ENCODE data around the gene CCDC61. TPM values are rescaled to one million over a fixed set of nuclear protein-coding genes. Genes with fewer than 3 reads are reported as not detected.

CCDC61 gene
- total RNA-seq, 1 experiment from 2014 or later: 8.7 TPM

- DNase-seq (ENCODE audit: low read depth): peak; percentile 70
Observed at GRCh38 chr19:45973553-45974338, 21.5 kb upstream of the CCDC61 start, which contains the start of gene NOVA2. TSS of gene NOVA2 (minus strand) at chr19:45973865. CDS start at chr19:45973351, 514 bp downstream.

GRCh38 chr19:45975306-45976070 is 19.8 kb upstream of the CCDC61 start:
- no peak for DNase-seq (ENCODE audit: low read depth)

- no peak for DNase-seq (ENCODE audit: low read depth)
Observed at GRCh38 chr19:45976178-45976577, 19.1 kb upstream of the CCDC61 start.

- DNase-seq (ENCODE audit: low read depth): no peak
Observed at GRCh38 chr19:45978156-45978555, 17.1 kb upstream of the CCDC61 start.

DNA sequence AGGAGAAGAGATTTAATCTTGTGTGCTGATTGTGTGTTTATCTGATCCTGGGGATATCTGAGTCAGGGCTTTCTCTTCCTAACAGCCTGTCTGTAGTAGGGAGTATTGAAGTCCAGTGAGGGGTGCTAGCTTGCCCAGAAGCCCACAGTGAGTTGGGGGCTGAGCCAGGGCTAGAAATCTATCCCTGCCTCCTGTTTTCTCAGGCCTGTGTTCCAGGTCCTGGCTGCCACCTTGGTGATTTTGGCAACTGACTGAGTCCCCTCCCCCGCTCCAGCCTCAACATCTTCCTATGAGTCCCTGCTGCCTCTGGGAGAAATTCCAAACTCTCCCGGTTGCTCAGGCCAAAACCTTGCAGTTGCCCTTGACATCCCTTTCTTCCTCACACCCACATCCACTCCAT is 13.9 kb upstream of the CCDC61 start:
- DNase-seq (ENCODE audit: low read depth): no peak

GRCh38 chr19:45985321-45985720 is 9.9 kb upstream of the CCDC61 start:
- DNase-seq (ENCODE audit: low read depth): no peak

DNA sequence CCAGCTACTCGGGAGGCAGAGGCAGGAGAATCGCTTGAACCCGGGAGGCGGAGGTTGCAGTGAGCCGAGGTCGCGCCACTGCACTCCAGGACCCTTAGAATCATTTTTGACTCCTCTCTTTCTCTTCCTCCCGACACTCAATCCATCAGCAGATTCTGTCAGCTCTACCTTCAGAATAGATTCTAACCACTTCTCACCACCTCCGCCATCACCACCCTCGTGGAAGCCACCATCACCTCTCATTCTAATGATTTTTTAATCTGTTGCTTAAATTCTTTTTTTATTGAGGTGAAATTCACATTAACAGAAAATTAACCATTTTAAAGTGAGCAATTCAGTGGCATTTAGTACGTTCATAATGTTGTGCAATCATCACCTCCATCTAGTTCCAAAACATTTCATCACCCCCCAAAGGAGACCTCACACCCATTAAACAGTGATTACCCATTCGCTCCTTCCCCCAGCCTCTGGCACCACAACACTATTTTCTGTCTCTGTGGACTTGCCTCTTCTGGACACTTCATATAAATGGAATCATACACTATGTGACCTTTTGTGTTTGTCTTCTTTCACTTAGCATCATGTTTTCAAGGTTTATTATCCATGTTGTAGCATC is 5.0 kb upstream of the CCDC61 start:
- DNase-seq (ENCODE audit: low read depth): no peak

DNA sequence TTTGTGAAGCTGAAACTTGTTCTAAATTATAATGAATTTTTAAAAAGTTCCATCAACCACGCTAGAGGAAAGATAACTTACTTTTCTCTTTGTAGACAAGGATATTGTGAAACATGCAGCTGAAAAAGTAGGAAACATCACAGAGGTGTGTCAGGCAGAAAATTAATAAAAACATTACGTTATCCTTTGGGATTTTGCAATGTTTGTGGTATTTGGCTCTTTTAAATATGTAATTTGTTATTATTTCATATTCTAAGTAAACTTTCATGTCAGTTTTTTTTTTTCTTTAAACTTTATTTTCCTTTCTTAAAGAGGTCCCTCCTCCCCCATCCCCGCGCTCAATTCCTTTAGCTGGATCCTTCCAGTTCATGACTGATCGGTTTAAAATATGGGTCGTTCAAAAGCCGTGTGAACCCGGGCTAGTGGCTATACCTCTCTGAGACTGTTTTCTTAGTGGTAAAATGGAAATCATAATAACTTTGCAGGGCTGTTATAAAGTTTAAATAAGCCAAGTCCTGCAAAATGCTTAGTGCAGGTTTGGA is 740 bp upstream of the CCDC61 start:
- no peak for DNase-seq (ENCODE audit: low read depth)

DNA sequence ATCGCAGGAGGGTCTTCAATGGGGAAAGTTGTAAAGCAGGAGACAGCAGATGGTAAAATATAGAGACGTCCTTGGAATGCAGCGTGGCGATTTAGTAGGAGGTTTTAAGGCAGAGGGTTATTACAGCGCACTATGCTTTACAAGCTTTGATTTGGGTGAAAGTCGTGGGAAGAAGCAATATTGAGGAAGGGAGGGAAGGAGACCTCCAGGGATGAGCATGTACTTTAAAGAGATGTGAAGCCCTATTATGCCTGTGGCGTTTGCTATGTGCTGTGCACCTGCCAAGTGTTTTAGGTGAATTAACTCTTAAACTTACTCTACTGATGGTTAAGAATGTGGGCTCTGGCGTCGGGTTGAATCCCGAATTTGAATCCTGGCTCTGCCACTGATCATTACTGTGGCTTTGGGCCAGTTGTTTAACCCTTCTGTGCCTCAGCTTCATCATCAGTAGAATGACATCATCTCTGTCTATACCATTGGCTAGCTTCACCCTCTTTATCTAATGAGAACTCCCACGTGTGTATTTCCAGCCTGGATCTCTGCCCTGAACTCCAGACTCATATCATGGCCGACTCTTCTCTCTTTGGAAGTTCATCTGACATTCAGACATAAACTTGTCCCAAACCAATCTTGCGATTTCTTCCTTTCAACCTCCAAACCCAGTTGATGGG is 583 bp downstream of the CCDC61 start:
- DNase-seq (ENCODE audit: low read depth): no peak

- DNase-seq (ENCODE audit: low read depth): no peak
Observed at GRCh38 chr19:45996933-45997332, 1.7 kb downstream of the CCDC61 start.

DNA sequence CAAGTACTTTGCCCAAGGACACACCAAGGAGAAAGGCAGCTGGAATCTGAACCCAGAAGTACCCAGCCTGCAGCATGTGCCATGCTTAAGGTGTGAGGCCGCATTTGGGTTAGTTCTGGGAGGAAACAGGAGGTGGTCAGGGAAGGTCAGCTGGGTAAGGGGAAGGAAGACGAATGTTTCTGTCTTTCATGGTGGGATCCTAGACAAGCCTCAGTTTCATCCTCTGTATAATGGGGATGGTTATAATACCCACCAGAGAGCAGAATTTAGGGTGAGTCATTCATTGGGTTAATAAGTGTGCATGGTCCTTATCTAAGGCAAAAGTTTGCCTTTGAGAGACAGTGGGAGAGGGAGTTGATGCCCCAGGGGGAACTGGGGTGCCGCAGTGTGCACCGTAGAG is 3.6 kb downstream of the CCDC61 start:
- no peak for DNase-seq (ENCODE audit: low read depth)

DNA sequence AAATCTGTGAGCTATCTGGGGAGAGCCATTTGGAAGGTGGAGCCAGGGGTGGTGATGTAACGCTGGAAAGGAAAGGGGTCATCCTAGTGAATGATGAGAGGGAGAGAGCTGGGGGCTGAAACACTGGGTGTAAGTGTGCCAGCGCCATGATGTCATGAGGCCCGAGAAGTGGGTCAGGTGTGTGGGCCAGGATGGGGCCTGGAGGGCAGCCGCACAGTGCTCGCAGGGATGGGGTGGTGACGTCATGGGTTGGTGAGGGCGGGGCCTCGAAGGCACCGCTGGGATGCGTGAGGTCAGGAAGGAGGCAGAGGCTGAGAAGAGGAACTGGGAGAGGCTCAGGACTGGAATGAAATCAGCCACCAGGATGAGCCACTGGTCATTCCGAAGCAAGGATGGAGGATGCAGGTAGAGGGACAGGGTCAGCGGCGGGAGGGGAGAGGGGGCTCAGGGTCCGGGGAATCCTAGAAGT is 4.4 kb downstream of the CCDC61 start:
- no peak for DNase-seq (ENCODE audit: low read depth)

- DNase-seq (ENCODE audit: low read depth): no peak
Observed at GRCh38 chr19:46000491-46001246, 5.4 kb downstream of the CCDC61 start.

DNA sequence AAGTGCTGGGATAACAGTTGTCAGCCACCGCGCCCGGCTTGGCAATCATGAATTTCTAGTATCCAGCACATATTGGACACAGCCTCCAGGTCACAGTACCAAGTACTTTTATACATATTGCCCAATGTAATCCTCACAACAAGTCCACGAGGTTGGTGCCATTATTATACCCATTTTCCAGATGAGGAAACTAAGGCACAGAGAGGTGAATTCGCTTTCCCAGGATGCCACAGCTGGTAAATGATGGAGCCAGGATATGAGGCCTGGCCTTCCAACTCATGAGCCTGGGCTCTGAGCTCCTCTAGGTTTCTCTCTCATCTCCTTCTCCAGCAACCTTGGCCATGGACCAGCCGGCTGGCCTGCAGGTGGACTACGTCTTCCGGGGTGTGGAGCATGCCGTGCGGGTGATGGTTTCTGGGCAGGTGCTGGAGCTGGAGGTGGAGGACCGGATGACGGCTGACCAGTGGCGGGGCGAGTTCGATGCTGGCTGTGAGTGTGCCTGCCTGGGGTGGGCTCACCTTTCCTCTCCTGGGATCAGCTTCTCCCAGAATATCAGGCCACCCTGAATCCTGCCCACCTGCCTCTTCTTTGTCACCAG is 7.5 kb downstream of the CCDC61 start:
- no peak for DNase-seq (ENCODE audit: low read depth)

GRCh38 chr19:46006411-46006810 is 11.1 kb downstream of the CCDC61 start:
- DNase-seq (ENCODE audit: low read depth): no peak

- DNase-seq (ENCODE audit: low read depth): peak; percentile 73
Observed at GRCh38 chr19:46009530-46010510, 14.6 kb downstream of the CCDC61 start.

GRCh38 chr19:46014534-46014933 is 19.3 kb downstream of the CCDC61 start:
- no peak for DNase-seq (ENCODE audit: low read depth)

- DNase-seq (ENCODE audit: low read depth): no peak
Observed at GRCh38 chr19:46014941-46015686, 19.8 kb downstream of the CCDC61 start.

Measured in HT1080 (cell line).